Hematopoietic multipotent progenitor cell treated with erythropoietin and hydrocortisone succinate and interleukin-3 and kit ligand, for 4 days (in vitro differentiated cells): Measurements from ENCODE around the gene SUSD1.
"Not testable (repeated sequence)": the region's sequence is repeated elsewhere in the genome, so short reads cannot be mapped to it uniquely, and the experiment has no call there.

ENCODE experiments used
- DNase-seq: peaks from one replicate; pipeline ENCODE4 v3.0.0-alpha.2; 2015

Gene SUSD1

GRCh38 chr9:112094241-112094640 is 80.9 kb downstream of the SUSD1 start:
- peak; percentile 37 for DNase-seq

DNA sequence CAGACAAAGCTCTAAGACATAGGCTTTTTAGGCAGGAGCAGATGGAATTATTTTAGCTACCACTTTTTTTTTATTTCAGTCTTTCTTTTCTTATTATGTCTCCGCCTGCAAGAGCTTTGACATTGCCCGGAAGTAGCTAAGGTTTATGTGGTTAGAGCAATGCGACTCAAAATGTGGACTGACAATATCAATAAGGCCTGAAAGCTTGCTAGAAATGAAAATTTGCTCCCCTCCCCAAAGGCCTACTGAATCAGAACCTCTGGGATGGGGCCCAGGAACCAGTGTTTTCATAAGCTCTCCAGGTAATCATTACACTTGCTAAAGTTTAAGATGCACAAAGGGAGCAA is 81.3 kb downstream of the SUSD1 start:
- DNase-seq, result peak; percentile 55

DNA sequence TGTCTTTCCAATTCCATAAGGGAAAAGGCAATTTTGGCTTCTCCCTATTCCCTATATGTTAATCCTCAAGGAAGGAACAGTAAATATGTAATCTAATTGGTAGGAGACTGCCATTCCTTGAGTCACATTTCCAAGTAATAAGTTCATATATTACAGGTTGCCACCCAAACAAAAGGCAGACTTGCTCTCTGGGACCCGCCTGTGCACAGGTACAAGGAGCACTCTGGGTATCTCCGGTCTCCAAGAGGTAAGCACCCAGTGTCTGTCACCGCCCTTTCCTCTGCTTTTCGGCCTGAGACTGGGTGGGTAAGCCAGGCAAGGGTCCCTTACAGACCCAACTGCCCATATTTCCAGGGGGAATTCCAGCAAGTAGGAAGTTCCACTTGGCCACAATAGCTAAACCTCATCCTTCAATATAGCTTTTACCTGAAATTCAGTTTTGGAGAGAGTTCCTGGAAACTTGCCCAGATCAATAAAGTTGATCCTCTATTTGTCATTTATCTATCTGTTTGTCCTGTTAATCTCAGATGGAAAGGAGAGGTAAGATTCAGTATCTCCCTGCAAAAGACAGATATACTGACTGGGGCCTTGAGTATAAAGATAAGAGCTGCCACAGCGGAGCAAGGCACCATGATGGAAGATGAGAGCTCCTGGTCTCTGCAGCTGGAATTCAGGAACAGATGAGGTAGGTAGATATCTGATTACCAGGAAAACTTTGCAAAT is 81.8 kb downstream of the SUSD1 start:
- DNase-seq, result peak; percentile 63

DNA sequence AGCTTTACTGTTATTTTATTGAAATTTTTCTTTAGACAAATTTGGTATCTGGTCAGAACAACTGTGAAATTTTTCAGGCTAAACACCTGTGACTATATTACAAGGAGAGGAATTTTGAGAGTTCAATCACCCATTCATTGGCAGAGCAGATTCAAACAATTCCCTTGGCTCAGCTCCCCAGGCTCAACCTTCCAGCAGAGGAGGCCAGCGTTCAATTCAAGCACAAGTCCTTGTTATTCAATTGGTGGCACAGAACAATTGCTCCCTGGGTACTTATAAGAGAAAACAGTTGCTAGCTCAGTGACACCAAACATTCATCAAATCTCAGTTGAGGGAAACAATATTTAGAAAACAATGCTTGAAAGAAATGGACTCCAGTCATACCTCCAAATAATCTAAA is 83.3 kb downstream of the SUSD1 start:
- DNase-seq, result peak; percentile 47

DNA sequence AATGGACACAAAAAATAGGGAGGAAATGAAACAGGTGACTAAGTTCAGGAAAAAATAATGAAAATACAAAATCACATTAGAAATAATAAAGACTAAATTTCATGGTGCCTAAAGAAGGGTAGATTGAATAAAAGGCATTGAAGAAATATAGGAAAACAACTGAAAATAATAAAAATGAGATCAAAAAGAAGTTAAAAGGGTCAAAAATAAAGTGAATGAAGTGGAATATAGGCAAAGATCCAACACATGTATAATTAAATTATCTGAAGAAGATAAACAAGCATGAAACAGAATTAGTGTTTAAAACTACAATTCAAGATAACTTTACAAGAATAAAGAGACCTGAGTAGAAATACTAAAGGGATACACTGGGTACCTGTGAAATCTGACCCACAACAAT is 87.6 kb downstream of the SUSD1 start:
- no peak for DNase-seq

- DNase-seq, result peak; percentile 45
Observed at GRCh38 chr9:112086627-112087026, 88.5 kb downstream of the SUSD1 start.

DNA sequence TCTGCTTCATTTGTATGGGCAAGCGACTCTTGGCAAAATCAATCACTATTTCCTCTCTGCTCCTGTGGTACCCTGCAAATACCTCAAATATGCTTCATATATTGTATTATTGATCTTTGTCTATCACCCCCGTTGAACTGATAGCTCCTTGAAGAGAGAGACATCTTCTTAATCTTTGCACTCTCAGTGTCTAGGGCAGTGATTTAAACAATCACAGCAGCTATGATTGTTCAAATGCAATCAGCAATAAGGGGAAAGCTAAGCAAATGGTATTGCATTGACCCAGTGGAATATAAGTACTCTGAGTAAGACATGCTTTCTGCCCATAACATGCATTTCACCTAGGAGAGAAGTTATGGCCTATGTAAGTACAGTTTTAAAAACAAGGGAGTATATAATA is 90.2 kb downstream of the SUSD1 start:
- no peak for DNase-seq

DNA sequence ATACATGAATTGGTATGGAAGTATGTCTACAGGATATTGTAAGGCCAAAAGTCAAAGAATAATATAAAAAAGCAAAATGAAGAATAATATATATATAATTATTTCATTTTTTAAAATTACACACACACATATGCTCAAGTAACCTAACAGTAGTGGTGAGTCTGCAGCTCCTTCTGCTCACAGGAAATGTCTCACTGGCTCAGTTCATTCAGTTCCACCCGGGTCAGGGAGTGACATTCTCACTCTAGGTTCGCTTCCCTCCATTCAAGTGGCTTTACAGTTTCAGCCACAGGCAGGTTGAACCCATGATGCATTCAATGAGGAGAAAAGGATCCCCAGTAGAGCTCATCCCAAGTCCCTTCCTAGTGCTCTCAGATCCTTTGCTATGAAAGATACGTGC is 90.8 kb downstream of the SUSD1 start:
- DNase-seq, result no peak

DNA sequence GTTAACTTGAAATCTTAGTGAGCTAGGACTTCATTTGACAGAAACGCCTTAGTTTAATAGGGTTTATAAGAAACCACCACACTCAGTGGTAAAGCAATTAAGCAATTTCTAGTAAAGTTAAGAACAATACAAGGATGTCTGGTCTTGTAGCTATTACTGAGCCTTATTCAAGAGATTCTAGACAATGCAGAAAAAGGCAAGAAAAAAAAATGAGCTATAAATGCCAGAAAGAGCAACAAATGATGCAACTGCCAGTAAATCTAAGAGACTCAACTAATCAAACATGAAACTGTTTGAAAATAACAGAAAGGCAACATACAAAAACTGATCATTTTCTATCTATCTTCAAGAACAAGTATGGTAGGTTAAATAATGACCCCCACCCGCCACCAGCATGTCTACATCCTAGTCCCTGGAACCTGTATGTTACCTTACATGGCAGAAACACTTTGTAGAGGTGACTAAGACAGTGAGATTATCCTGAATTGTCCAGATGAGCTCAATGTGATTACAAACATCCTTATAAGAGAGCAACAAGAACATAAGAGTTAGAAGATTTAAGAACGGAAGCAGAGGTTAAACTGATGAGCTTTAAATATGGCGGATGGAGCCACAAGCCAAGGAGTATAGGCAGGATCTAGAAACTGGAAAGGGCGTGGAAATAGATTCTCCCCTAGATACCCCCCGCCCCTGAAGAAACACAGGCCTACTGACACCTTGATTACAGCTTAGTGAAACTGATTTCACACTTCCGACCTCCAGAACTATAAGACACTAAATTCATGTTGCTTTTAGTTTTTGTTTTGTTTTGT is 93.0 kb downstream of the SUSD1 start:
- no peak for DNase-seq

- DNase-seq, result no peak
Observed at GRCh38 chr9:112080831-112081542, 94.1 kb downstream of the SUSD1 start.

GRCh38 chr9:112078432-112078831 is 96.7 kb downstream of the SUSD1 start:
- no peak for DNase-seq

DNA sequence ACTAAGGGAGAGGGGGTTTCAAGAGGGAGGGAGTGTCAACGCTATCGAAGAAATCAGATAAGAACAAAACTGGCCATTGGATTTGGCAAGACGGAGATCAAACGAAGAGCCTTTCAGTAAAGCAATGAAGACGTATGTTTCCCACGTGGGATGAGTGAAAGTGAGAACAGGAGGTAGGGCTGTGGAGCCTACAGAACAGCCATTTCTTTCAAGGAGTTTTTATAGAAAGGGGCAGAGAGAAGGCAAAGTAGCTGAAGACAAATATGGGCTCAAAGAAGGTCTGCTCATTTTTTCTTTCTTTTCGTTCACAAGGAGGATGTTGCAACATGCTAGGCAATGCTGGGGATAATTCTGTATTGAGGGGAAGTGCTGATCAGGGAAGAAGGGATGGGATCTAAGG is 98.3 kb downstream of the SUSD1 start:
- DNase-seq, result no peak

GRCh38 chr9:112075009-112075378 is 100.1 kb downstream of the SUSD1 start:
- DNase-seq, result no peak

GRCh38 chr9:112074250-112075008 is 100.7 kb downstream of the SUSD1 start:
- peak; percentile 79 for DNase-seq

DNA sequence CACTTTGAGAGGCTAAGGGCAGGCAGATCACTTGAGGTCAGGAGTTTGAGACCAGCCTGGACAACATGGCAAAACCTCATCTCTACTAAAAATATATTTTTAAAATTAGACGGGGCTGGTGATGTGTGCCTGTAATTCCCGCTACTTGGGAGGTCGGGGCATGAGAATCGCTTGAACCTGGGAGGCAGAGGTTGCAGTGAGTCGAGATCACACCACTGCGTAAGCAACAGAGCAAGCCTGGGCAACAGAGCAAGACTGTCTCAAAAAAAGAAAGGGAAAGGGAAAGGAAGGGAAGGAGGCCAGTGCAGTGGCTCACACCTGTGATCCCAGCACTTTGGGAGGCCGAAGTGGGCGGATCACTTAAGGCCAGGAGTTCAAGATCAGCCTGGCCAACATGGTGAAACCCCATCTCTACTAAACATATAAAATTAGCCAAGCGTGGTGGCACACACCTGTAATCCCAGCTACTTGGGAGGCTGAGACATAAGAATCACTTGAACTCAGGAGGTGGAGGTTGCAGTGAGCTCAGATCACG is 101.4 kb downstream of the SUSD1 start:
- DNase-seq, result not testable (repeated sequence)

DNA sequence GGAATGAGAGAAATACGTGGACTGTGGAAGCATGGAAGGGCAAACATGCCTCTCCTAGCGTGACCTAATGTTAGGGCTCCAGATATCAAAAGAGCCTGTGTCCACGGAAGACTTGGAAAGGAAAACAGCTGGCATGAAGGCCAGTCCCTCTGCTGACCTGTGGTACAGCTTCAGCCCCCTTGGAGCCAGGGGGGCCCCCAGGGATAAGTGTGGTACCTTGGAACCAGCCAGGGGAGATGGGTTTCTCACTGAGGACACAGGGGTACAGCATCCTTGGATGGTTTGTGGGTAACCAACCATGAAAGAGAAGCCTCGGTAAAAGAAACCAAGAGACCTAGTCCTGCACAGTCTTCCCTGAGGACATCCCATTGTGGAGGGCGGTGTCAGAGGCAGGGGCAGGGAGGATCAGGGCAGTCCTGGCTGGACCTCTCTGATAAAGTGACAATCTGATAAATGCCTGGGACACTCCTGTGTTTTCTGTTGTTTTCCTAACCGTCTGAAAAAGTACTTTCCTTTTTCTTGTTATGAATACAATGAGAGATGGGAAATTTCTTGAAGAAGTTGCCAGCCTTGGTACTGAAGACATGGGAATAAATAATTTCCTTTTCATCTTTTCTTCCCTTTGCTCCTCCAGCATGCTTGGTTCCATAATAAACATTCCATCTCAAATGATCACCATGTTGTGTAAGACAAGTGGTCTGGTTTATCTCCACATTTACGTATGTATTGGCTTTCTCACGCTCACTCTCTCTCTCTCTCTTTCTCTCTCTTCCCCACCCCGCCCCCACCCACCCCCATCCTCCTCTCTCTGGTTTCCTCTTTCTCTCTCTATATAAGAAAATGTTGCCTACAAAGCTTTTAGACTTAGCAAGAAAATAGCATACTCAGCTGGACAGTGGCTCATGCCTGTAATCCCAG is 102.1 kb downstream of the SUSD1 start:
- DNase-seq, result peak; percentile 25

DNA sequence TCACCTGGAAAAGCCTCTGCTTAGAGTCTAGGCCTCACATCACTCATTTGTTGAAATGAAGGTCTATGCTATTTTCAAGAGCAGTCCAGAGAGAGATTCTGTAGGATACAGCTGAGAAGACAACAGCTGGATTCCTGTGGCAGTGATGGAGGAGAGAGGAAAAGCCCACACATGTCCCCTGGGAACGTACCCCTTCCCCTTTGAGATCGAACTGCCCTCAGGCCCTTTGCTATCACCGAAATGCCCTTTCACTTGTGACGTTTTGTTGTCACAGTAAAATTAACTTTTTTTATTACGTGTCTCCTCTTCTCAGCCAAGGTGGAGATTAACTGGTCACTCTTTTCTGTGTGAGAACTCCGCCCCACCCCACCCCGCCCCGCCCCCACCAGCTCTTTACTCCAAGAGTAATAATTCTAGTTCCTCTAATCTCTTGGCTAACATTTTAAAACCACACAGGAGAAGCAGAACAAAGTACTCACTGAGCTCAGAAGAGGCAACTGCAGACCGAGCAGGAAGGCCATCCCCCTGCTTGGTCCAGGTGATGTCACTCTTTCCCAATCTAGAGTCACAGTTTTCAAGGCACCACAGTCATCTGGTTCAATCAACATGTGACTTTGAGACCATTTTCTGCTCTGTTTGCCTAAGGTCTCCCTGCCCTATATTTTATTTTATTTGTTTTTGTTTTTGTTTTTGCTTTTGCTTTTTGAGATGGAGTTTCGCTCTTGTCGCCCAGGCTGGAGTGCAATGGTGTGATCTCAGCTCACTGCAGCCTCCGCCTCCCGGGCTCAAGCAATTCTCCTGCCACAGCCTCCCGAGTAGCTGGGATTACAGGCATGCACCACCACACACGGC is 105.6 kb downstream of the SUSD1 start:
- DNase-seq, result peak; percentile 71

- peak; percentile 49 for DNase-seq
Observed at GRCh38 chr9:112065806-112066606, 109.1 kb downstream of the SUSD1 start.

GRCh38 chr9:112064871-112065270 is 110.2 kb downstream of the SUSD1 start:
- DNase-seq, result no peak

DNA sequence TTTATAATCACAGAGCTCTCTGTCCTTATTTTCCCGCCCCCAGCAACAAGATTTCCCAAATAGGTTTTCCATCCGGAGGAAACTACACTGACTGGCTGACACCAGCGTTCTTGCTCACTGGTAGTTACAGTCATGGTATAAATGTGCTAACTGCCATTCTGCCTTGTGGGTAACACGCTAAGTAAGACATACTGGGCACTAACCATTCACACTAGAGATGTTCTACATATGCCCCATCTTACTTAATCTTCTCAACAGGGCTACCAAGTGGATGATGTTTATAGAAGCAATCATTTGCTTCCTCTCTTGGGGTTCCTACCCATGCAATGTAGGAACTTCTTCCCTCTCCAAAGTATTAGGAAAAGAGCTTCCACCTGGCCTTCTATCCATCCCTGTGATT is 111.5 kb downstream of the SUSD1 start:
- no peak for DNase-seq
